Neuronal stem cell (in vitro differentiated cells): Measurements from ENCODE around the gene TOP1.

Source experiments
- DNase-seq: peaks from one replicate; pipeline ENCODE4 v3.0.0-alpha.2; 2013; ENCODE audit warnings: low spot score
- H2AFZ ChIP-seq: one replicate; pipeline ENCODE4 v1.6.1; 2013; ENCODE audit warnings: mild to moderate bottlenecking, low read length, inconsistent platforms
- H2AK5ac ChIP-seq: 2 replicates; pipeline ENCODE4 v1.6.1; 2013; ENCODE audit warnings: low read depth, mild to moderate bottlenecking, inconsistent platforms, low read length, moderate library complexity, mixed read lengths
- H2BK120ac ChIP-seq: 2 replicates; pipeline ENCODE4 v1.6.1; 2013; ENCODE audit warnings: low read depth, mild to moderate bottlenecking, inconsistent platforms, low read length, moderate library complexity, mixed read lengths
- H2BK12ac ChIP-seq: one replicate; pipeline ENCODE4 v1.6.1; 2013; ENCODE audit warnings: low read length, inconsistent platforms
- H2BK15ac ChIP-seq: 2 replicates; pipeline ENCODE4 v1.6.1; 2013; ENCODE audit warnings: mild to moderate bottlenecking, low read length, inconsistent platforms, mixed read lengths
- H2BK5ac ChIP-seq: one replicate; pipeline ENCODE4 v1.6.1; 2013; ENCODE audit warnings: inconsistent platforms, mild to moderate bottlenecking, low read length, moderate library complexity
- H3K14ac ChIP-seq: one replicate; pipeline ENCODE4 v1.6.1; 2013; ENCODE audit warnings: low read length, inconsistent platforms
- H3K18ac ChIP-seq: 2 replicates; pipeline ENCODE4 v1.6.1; 2013; ENCODE audit warnings: low read length, inconsistent platforms
- H3K23ac ChIP-seq: 2 replicates; pipeline ENCODE4 v1.6.1; 2013; ENCODE audit warnings: low read depth, mild to moderate bottlenecking, mixed read lengths, low read length, inconsistent platforms; ENCODE audit not compliant: poor library complexity
- H3K27ac ChIP-seq: replicated peaks from 3 replicates; pipeline ENCODE4 v1.5.1; 2013; ENCODE audit warnings: low read length, inconsistent platforms
- H3K27me3 ChIP-seq, 3 experiments: 2 replicates each; pipeline ENCODE4 v1.6.1; 2013; ENCODE audit warnings: low read length in 3 of 3, mild to moderate bottlenecking in 2 of 3, inconsistent platforms in 1 of 3, low read depth in 1 of 3, mixed read lengths in 1 of 3, moderate library complexity in 1 of 3; ENCODE audit not compliant: control insufficient read depth in 3 of 3, insufficient read depth in 3 of 3
- H3K36me3 ChIP-seq, 2 donors: replicated peaks in 1 of 2; 2 replicates each; pipeline ENCODE4 v1.6.1; 2013; ENCODE audit warnings: low read length in 2 of 2; ENCODE audit not compliant: control insufficient read depth in 2 of 2, insufficient read depth in 2 of 2
- H3K4ac ChIP-seq: 2 replicates; pipeline ENCODE4 v1.6.1; 2013; ENCODE audit warnings: inconsistent platforms, mild to moderate bottlenecking, low read length, moderate library complexity
- H3K4me1 ChIP-seq, 2 donors: 1 replicate in 1 of 2; 2 replicates in 1 of 2; pipeline ENCODE4 v1.6.1; 2013; ENCODE audit warnings: low read length in 2 of 2, low read depth in 1 of 2; ENCODE audit not compliant: control insufficient read depth in 2 of 2, insufficient read depth in 1 of 2
- H3K4me2 ChIP-seq: one replicate; pipeline ENCODE4 v1.6.1; 2013; ENCODE audit warnings: mild to moderate bottlenecking, low read length, inconsistent platforms; ENCODE audit not compliant: insufficient read depth, poor library complexity, severe bottlenecking
- H3K4me3 ChIP-seq, 2 donors: 2 replicates each; pipeline ENCODE4 v1.5.1; 2013; ENCODE audit warnings: low read length in 2 of 2, mild to moderate bottlenecking in 2 of 2, inconsistent platforms in 1 of 2, moderate library complexity in 1 of 2
- H3K79me1 ChIP-seq: one replicate; pipeline ENCODE4 v1.6.1; 2013; ENCODE audit warnings: low read depth, mild to moderate bottlenecking, inconsistent platforms, low read length, moderate library complexity
- H3K9ac ChIP-seq: one replicate; pipeline ENCODE4 v1.6.1; 2013; ENCODE audit warnings: mild to moderate bottlenecking, low read depth, low read length, inconsistent platforms; ENCODE audit not compliant: poor library complexity
- H3K9me3 ChIP-seq, 2 donors: replicated peaks in 1 of 2; 2 replicates each; pipeline versions ENCODE3 to v1.6.1; 2013; ENCODE audit warnings: low read length in 2 of 2, mild to moderate bottlenecking in 2 of 2, inconsistent platforms in 1 of 2, low read depth in 1 of 2, mixed read lengths in 1 of 2, moderate library complexity in 1 of 2; ENCODE audit not compliant: control insufficient read depth in 2 of 2, insufficient read depth in 1 of 2
- H4K8ac ChIP-seq: one replicate; pipeline ENCODE4 v1.6.1; 2013; ENCODE audit warnings: low read depth, mild to moderate bottlenecking, inconsistent platforms, low read length, moderate library complexity
- H4K91ac ChIP-seq: one replicate; pipeline ENCODE4 v1.6.1; 2013; ENCODE audit warnings: low read length, low read depth, mild to moderate bottlenecking, inconsistent platforms; ENCODE audit not compliant: poor library complexity
- WGBS, 2 donors: extraction: QIAGEN DNeasy Blood & Tissue Kit; methylation state at CpG; one replicate each; pipeline ENCODE4 v1.1.7; 2013; ENCODE audit warnings: missing lambda C conversion rate in 2 of 2, mixed read lengths in 1 of 2; ENCODE audit not compliant: insufficient read length in 2 of 2, insufficient replicate concordance in 1 of 2; ENCODE audit errors: extremely low coverage in 2 of 2; 5-methylcytosine and 5-hydroxymethylcytosine counted together

Gene TOP1

DNA sequence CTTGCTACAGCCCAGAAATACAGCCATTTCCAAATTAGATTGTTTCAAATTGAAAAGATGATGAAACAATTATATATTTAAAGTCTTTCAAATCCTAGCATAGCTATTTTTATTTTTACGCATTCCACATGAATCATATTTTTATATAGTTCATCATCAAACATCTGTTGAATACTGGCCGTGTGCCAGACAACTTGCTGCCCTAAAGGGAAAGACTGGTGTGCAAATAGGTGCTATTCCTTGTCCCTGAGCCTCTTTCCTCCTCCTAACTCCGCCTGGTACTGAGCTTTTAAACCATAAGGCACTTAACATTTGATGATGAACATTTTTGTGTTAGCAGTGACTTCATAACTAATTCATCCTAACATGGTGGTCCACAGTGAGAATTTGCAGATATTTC lies 90.0 kb downstream of the TOP1 start:
- H3K9ac ChIP-seq = no peak overlapping the region

DNA sequence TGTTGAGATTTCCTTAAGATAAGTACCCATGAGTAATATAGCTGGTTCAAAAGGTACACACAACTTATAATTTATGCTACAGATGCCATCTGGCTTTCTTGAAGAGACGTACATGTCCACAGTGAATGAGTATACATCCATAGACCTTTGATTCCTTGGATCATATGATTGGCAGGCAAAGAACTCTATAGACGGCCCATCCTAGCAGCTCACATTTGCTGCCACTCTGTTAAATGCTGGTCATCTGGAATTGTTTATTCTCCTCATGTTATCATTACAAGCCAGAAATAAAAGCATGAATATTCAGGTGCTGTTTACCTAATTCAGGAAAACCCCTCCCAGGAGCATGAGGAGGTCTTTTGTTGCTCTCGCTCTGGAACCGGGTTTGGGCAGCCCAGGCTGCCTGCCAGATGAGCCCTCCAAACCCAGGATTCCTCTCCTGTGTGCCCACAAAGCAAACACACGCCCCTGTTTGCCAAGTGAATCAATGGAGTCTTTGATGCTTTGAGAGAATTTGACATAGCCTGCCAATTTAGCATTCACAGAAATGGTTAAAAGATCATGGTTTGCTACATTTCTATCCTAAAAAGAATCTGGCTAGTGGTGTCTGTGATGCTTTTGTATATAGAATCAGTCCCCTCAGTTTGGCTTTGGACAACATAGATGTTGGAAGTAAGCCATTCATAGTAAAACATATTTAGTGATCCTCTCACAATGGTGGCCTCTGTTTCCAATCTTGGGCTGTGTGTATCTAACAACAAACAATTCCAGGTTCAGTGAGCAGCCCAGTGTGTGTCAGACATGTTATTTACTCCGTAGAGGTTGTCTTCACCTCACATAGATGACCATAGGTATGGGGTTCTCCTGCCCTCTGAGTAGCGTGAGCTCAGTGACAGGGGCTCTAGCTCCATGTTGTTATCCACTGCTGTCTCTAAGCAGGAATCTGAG lies 91.3 kb downstream of the TOP1 start:
- Histone ChIP-seq H3K79me1 (no peaks in the 10 kb centered on the region), H2BK12ac (no peak overlapping the region), H2BK120ac (no peak overlapping the region), H3K14ac (no peak overlapping the region), H3K9me3 (no peaks in the 10 kb centered on the region), H3K23ac (no peak overlapping the region), H3K4ac (no peak overlapping the region), H3K27ac (no peak overlapping the region), H2AFZ (no peak overlapping the region), H3K4me2 (no peak overlapping the region), H2AK5ac (no peak overlapping the region), H3K9ac (no peak overlapping the region), H3K27me3 (no peaks in the 10 kb centered on the region), H3K36me3 (peaks cover 56 to 96% of the 10 kb centered on the region in 2 donors), H3K4me1 (no peaks in the 10 kb centered on the region), H3K18ac (no peak overlapping the region), H2BK5ac (no peak overlapping the region), H3K4me3 (no peak overlapping the region), H4K8ac (no peak overlapping the region), H2BK15ac (no peak overlapping the region), H4K91ac (no peak overlapping the region)
- WGBS, 2 donors = no CpG with 5 or more reads among the region's 7 CpGs
- DNase-seq = no peak

More for the DNA sequence above, 90.0 kb downstream of the TOP1 start:
- Histone ChIP-seq H3K36me3 (peaks cover 62 to 96% of the 10 kb centered on the region in 2 donors), H2BK12ac (no peak overlapping the region), H2BK120ac (no peak overlapping the region), H3K9me3 (peaks cover 0 to 3% of the 10 kb centered on the region in 2 donors), H3K27me3 (no peaks in the 10 kb centered on the region), H3K27ac (no peak overlapping the region), H2BK5ac (no peak overlapping the region), H4K91ac (no peak overlapping the region), H3K4me2 (no peak overlapping the region), H3K4ac (no peak overlapping the region), H3K18ac (no peak overlapping the region), H3K4me1 (no peaks in the 10 kb centered on the region), H3K79me1 (no peaks in the 10 kb centered on the region), H2BK15ac (no peak overlapping the region), H2AFZ (no peak overlapping the region), H2AK5ac (no peak overlapping the region), H4K8ac (no peak overlapping the region), H3K14ac (no peak overlapping the region), H3K4me3 (no peak overlapping the region), H3K23ac (no peak overlapping the region)
- WGBS, 2 donors = no CpG with 5 or more reads among the region's 3 CpGs
- DNase-seq = no peak

DNA sequence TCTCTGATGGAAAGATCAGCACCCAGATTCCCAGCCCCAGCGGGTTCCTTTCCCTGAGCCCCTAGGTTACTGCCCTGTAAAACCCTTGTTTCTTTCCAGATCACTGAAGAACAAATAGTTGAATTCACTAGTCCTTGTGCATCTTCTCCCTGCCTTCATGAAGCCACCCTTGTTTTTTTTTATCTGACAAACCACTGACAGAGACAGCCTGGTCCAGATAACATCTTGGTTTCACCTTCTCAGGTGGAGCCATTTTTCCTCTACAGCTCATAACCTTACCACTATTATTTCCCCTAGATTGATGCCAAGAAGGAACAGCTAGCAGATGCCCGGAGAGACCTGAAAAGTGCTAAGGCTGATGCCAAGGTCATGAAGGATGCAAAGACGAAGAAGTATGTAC lies 92.8 kb downstream of the TOP1 start:
- Histone ChIP-seq H2BK12ac (no peak overlapping the region), H3K27ac (no peak overlapping the region), H3K4me1 (no peaks in the 10 kb centered on the region), H3K14ac (no peak overlapping the region), H3K79me1 (no peaks in the 10 kb centered on the region), H3K4me2 (no peak overlapping the region), H3K4ac (no peak overlapping the region), H2BK120ac (no peak overlapping the region), H3K23ac (no peak overlapping the region), H3K9ac (no peak overlapping the region), H2BK15ac (no peak overlapping the region), H3K18ac (no peak overlapping the region), H3K36me3 (peaks cover 50 to 96% of the 10 kb centered on the region in 2 donors), H2AK5ac (no peak overlapping the region), H2AFZ (no peak overlapping the region), H2BK5ac (no peak overlapping the region), H3K4me3 (no peak overlapping the region), H3K9me3 (no peaks in the 10 kb centered on the region), H4K91ac (no peak overlapping the region), H4K8ac (no peak overlapping the region), H3K27me3 (no peaks in the 10 kb centered on the region)
- no peak for DNase-seq
- WGBS, 2 donors = no CpG with 5 or more reads among the region's 3 CpGs

DNA sequence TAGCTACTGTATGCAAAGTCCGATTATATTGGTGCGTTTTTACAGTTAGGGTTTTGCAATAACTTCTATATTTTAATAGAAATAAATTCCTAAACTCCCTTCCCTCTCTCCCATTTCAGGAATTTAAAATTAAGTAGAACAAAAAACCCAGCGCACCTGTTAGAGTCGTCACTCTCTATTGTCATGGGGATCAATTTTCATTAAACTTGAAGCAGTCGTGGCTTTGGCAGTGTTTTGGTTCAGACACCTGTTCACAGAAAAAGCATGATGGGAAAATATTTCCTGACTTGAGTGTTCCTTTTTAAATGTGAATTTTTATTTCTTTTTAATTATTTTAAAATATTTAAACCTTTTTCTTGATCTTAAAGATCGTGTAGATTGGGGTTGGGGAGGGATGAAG lies 95.0 kb downstream of the TOP1 start:
- Histone ChIP-seq H3K9me3 (no peaks in the 10 kb centered on the region), H3K18ac (no peak overlapping the region), H4K91ac (no peak overlapping the region), H2BK120ac (no peak overlapping the region), H2BK5ac (no peak overlapping the region), H3K23ac (no peak overlapping the region), H4K8ac (no peak overlapping the region), H3K27me3 (no peaks in the 10 kb centered on the region), H3K4ac (no peak overlapping the region), H3K27ac (no peak overlapping the region), H3K4me2 (no peak overlapping the region), H2AK5ac (no peak overlapping the region), H3K36me3 (peaks cover 40 to 90% of the 10 kb centered on the region in 2 donors), H2BK12ac (no peak overlapping the region), H3K9ac (no peak overlapping the region), H3K14ac (no peak overlapping the region), H2AFZ (no peak overlapping the region), H2BK15ac (no peak overlapping the region), H3K4me3 (no peak overlapping the region), H3K4me1 (no peaks in the 10 kb centered on the region), H3K79me1 (no peaks in the 10 kb centered on the region)
- no CpG with 5 or more reads among the region's 6 CpGs for WGBS, 2 donors
- DNase-seq = no peak
